NOMO-1 treated with dmso at 0.1 percent for 144 hours (cell line): ENCODE results near the gene ARHGAP35.

Experiments
- DNase-seq: peaks from one replicate; lab custom pipeline; 2025; ENCODE audit not compliant: unreplicated experiment; lab: John Stamatoyannopoulos, UW

The ARHGAP35 gene

DNA sequence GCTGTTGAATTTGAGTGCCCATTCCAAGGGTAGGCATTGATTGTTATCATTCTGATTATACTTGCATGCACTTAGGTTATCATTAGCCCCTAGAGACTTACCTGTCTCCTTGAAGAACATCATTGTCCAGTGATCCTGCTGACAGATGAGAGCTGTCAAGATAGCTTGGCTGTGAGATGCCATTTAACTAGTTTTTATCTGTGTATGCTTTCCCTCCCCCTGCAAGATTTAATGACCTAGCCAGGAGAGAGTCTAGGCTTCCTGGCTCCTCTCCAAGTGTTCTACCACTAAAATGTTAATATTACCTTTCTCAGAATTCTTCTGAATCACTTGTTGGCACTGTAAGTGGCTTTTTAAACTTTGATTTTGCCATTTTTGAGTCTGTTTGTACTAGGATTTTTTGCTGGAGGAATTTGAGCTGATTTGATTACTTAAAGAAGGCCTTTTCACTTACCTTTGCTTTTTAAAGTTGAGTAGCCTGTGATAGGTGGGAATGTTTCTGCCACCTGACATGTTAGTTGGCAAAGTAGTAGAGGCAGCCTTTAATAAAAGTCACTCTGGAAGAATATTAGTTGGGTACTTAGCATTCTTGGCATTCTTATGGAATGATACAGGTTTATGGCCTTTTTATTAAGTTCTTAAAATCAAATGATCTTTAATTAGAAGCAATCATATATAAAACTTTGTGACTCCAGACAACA lies 41.1 kb downstream of the ARHGAP35 start:
- DNase-seq, result no peak

- no peak for DNase-seq
Measured at GRCh38 chr19:46902402-46902766, 41.6 kb downstream of the ARHGAP35 start.

GRCh38 chr19:46903458-46903857 lies 42.7 kb downstream of the ARHGAP35 start:
- DNase-seq, result no peak

DNA sequence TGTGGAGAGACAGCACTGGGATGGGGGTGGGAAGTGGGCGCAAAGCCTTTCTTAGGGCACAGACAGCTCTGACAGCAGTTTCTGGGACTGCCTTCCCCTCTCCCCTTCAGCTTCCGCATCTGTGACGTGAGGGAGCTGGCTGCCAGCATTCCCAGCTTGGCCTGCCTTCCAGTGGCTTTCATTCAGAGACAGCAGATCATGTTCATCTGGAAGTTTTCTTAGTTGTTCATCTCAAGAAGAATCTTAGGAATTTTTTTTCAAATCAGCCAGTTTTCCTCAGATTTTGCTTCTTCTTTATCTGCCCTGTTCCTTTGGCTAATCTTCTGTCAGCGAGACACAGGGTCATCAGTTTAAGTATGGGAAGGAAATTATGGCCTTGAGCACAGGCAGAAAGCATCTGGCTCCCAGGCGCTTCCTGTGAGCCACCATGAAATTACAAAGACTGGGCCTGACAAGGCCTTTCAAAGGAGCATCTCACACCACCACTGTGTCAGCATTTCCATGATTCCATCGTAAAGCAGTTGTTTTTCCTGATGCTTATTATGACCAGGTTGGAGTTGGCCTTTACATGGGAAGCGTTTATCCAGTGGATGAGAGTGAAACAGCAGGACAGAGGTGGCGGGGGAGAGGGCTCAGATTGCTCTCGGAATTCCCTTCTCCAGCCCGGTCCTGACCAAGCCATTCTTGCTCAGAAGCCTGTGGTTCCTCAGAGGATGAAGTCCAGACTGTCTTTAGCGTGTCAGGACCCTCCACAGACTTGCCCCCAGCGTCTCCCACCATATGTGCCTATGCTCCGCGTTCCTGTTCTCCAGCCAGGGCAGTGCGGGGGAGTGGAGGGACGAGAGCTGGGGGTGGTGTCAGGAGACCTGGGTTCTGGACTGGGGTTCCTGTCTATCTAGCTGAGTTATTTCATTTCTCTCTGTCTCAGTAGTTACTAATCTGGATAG lies 43.6 kb downstream of the ARHGAP35 start:
- no peak for DNase-seq

GRCh38 chr19:46906221-46906620 lies 45.4 kb downstream of the ARHGAP35 start:
- DNase-seq, result no peak

- no peak for DNase-seq
Measured at GRCh38 chr19:46907880-46908279, 47.1 kb downstream of the ARHGAP35 start.

GRCh38 chr19:46909356-46909755 lies 48.6 kb downstream of the ARHGAP35 start:
- DNase-seq, result no peak
